ENCODE data around the gene DDX27. TPM values are rescaled to one million over a fixed set of nuclear protein-coding genes. Genes with fewer than 3 reads are reported as not detected.
A peak's percentile ranks its signal among the peaks of the same experiment; 100 is the strongest.

Gene DDX27
- total RNA-seq, 1 experiment from 2014 or later = 80.8 TPM

DNA sequence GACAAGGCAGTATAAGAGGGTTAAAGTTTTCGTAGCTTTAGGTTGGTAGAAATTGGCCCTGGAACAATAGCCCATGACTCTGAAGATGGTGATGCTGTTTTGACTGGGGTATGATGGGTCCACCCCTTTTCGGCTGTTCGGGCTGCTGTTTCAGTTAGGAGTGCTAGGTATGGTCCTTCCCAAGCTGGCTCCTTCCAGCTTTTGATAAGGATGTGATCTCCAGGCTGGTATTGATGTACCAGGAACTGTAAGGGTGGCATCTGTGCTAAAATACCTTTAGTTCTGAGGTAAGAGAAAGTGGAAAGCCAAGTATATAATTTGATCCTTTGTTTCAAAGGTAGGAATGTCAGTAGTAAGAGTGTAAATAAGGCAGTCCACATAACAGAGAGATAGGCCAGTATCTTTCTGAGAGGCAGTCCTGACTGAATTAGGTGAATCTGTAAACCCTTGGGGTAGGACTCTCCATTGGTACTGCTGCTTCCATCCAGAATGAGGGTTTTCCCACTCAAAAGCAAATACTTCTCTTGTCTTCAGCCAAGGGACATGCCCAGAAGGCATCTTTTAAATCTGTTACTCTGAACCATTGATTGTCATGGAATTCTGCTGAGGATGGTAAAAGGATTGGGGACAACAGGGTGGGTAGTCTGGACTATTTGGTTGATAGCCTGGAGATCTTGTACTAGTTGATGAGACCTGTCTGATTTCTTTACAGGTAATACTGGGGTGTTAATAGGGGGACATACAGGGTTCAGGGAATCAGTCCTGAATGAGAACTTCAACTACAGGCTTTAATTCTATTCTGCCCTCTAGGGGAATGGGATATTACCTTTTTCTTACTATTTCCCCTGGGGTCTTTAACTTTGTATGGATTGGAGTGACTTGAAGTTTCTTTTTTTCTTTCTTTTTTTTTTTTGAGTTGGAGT is 64.7 kb downstream of the DDX27 start:
- ATAC-seq = 0 out of 2 replicates have a peak, but pooled peaks have one; percentile 7
- Histone ChIP-seq H3K4me3 (ENCODE audit: low read length) (peak overlapping the region; percentile 89), H4K20me1 (ENCODE audit: low read length) (peaks cover 99% of the 10 kb centered on the region), H3K4me2 (ENCODE audit: low read length) (peak overlapping the region; percentile 89), H3K36me3 (ENCODE audit: low read depth, low read length) (peaks cover 100% of the 10 kb centered on the region), H3K27me3 (ENCODE audit: low read length) (no peaks in the 10 kb centered on the region), H3K27ac (ENCODE audit: low read length) (no peak overlapping the region), H3F3A (ENCODE audit: low read length, unreplicated experiment) (peaks cover 80% of the 10 kb centered on the region), H3K9me2 (replicated peaks; ENCODE audit: low read length) (no peaks in the 10 kb centered on the region), H3K79me2 (ENCODE audit: low read length) (peaks cover 90% of the 10 kb centered on the region), H2AFZ (ENCODE audit: low read length) (no peak overlapping the region), H3K9ac (ENCODE audit: low read length) (no peak overlapping the region), H3K4me1 (ENCODE audit: insufficient read depth, low read length) (peaks cover 73% of the 10 kb centered on the region), H3K9me3 (ENCODE audit: low read length) (peaks cover 36% of the 10 kb centered on the region)
- DNase-seq = peak; percentile 15
- ChIA-PET CTCF (no interaction called here), POLR2A (ENCODE audit: unreplicated experiment) (interaction anchor here (0.7 kb wide), 1 partner anchor 549 kb away, joined by 3 read pairs; no protein-coding TSS in a partner anchor)
- BruUV-seq (replicated peaks) = no TSS peak
- TF ChIP-seq, protein P1, sequence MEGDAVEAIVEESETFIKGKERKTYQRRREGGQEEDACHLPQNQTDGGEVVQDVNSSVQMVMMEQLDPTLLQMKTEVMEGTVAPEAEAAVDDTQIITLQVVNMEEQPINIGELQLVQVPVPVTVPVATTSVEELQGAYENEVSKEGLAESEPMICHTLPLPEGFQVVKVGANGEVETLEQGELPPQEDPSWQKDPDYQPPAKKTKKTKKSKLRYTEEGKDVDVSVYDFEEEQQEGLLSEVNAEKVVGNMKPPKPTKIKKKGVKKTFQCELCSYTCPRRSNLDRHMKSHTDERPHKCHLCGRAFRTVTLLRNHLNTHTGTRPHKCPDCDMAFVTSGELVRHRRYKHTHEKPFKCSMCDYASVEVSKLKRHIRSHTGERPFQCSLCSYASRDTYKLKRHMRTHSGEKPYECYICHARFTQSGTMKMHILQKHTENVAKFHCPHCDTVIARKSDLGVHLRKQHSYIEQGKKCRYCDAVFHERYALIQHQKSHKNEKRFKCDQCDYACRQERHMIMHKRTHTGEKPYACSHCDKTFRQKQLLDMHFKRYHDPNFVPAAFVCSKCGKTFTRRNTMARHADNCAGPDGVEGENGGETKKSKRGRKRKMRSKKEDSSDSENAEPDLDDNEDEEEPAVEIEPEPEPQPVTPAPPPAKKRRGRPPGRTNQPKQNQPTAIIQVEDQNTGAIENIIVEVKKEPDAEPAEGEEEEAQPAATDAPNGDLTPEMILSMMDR (conservative IDR thresholded peaks at IDR 0.05; ENCODE audit: low read depth, low read length) = no peak
- intact Hi-C loops (cut with micrococcal nuclease) = no loop called here

DNA sequence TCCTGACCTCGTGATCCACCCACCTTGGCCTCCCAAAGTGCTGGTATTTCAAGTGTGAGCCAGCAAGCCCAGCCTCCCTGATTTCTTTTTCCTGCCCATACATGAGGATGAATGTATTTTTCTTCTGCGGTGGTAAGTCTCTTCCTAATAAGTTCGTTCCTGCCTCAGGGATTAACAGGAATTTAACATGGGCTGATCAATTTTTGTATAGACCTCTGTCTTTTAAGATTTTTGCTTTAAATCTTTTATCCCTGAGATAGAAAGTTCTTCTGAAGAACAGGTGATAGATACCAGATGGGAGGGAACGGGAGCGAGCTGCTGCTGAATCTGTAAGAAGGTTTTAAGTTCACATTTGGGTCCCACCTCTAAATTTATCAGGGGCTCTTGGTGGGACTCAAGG is 65.6 kb downstream of the DDX27 start:
- Histone ChIP-seq H3K27me3 (ENCODE audit: low read length) (no peaks in the 10 kb centered on the region), H3K4me1 (ENCODE audit: insufficient read depth, low read length) (peaks cover 76% of the 10 kb centered on the region), H3K9ac (ENCODE audit: low read length) (no peak overlapping the region), H3K4me2 (ENCODE audit: low read length) (peak overlapping the region; percentile 20; the same call in 1 of the 2 replicates), H3K9me3 (ENCODE audit: low read length) (peaks cover 35% of the 10 kb centered on the region), H2AFZ (ENCODE audit: low read length) (no peak overlapping the region), H3K36me3 (ENCODE audit: low read depth, low read length) (peaks cover 98% of the 10 kb centered on the region), H3F3A (ENCODE audit: low read length, unreplicated experiment) (peaks cover 84% of the 10 kb centered on the region), H4K20me1 (ENCODE audit: low read length) (peaks cover 96% of the 10 kb centered on the region), H3K9me2 (replicated peaks; ENCODE audit: low read length) (no peaks in the 10 kb centered on the region), H3K27ac (ENCODE audit: low read length) (no peak overlapping the region), H3K4me3 (ENCODE audit: low read length) (peak overlapping the region; percentile 2), H3K79me2 (ENCODE audit: low read length) (peaks cover 81% of the 10 kb centered on the region)
- TF ChIP-seq, protein P1 (conservative IDR thresholded peaks at IDR 0.05; ENCODE audit: low read depth, low read length) = no peak
- TF ChIP-seq EZH2 (IDR thresholded peaks at IDR 0.05; ENCODE audit: low read length, unreplicated experiment) (no peak), EZH2phosphoT487 (IDR thresholded peaks at IDR 0.05; ENCODE audit: borderline replicate concordance, low read length) (no peak)
- CTCF ChIA-PET = no interaction called here
- BruUV-seq (replicated peaks) = no TSS peak
- ATAC-seq (no peak), DNase-seq (no peak)
- intact Hi-C loops (cut with micrococcal nuclease) = no loop called here
- POLR2A ChIA-PET (ENCODE audit: unreplicated experiment) = no interaction called here

DNA sequence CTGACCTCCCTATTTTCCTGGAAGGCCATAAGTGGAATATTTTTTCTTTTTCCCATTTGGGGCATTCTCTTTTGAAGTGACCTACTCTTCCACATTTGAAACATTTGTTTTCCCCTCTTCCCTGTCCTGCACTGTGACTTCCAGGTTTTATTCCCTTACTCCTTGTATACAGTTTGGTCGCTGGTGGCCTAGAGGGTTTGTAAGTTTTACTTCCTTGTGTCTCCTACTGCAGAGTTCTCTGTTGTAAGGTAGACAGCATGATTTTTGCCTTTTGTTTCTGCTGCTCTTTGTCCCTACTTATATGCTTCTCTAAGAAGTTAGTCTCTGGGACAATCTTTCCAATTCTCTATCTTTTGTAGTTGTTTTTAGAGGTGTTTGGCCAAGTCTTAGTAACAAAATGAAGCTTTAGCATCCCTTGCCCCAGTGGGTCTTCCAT is 66.0 kb downstream of the DDX27 start:
- intact Hi-C loops (cut with micrococcal nuclease) = no loop called here
- no TSS peak for BruUV-seq (replicated peaks)
- ATAC-seq (no peak), DNase-seq (no peak)
- Histone ChIP-seq H2AFZ (ENCODE audit: low read length) (no peak overlapping the region), H3K4me1 (ENCODE audit: insufficient read depth, low read length) (peaks cover 72% of the 10 kb centered on the region), H3K27me3 (ENCODE audit: low read length) (no peaks in the 10 kb centered on the region), H3K79me2 (ENCODE audit: low read length) (peaks cover 77% of the 10 kb centered on the region), H3K9ac (ENCODE audit: low read length) (no peak overlapping the region), H3K36me3 (ENCODE audit: low read depth, low read length) (peaks cover 98% of the 10 kb centered on the region), H3K9me2 (replicated peaks; ENCODE audit: low read length) (no peaks in the 10 kb centered on the region), H4K20me1 (ENCODE audit: low read length) (peaks cover 94% of the 10 kb centered on the region), H3F3A (ENCODE audit: low read length, unreplicated experiment) (peaks cover 84% of the 10 kb centered on the region), H3K4me2 (ENCODE audit: low read length) (peak overlapping the region; percentile 20), H3K4me3 (ENCODE audit: low read length) (peak overlapping the region; percentile 2), H3K9me3 (ENCODE audit: low read length) (peaks cover 31% of the 10 kb centered on the region), H3K27ac (ENCODE audit: low read length) (no peak overlapping the region)
- ChIA-PET CTCF (no interaction called here), POLR2A (ENCODE audit: unreplicated experiment) (no interaction called here)
- TF ChIP-seq, protein P1 (conservative IDR thresholded peaks at IDR 0.05; ENCODE audit: low read depth, low read length) = no peak
- TF ChIP-seq EZH2phosphoT487 (IDR thresholded peaks at IDR 0.05; ENCODE audit: borderline replicate concordance, low read length) (no peak), EZH2 (IDR thresholded peaks at IDR 0.05; ENCODE audit: low read length, unreplicated experiment) (no peak)
